Measurements from ENCODE around the gene RCAN2.

Gene RCAN2

DNA sequence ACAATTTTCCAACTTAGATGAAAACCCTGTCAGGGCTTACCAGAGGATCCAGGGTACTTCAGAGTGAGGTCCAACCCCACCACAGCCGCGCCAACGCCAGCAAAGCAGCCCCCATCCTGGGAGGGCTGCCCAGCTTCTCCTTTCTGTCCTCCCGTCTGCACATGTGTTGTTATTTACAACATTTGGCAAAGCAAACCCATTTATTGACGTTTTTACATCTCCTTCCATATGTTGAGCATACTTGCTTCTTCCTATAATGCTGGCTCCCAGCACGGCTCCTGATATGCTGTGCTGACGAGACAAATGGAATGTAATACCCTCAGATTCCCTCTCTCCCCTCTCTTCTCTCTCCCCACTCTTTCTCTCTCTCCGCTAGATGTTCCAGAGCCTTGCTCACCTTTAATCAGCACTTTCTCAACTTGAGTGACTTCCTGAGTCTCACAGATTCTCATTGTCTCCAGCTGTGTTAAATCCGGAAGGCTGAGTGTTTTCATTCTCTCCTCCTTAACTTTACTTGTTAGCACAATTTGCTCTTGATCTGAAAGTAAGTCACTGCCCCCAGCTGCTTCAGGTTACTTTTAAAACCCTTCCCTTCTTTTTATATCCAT, 22.7 kb downstream of the RCAN2 start:
- no peak overlapping the region for H3K27ac ChIP-seq (ENCODE audit: low read depth in 2 of 2, low read length in 2 of 2)
- no peak overlapping the region for H3K4me3 ChIP-seq (ENCODE audit: low read length in 2 of 2)
- no peaks in the 10 kb centered on the region for H3K4me1 ChIP-seq (ENCODE audit: control insufficient read depth in 2 of 2, insufficient read depth in 2 of 2, low read length in 2 of 2)
- H3K36me3 ChIP-seq (ENCODE audit: control insufficient read depth in 2 of 2, insufficient read depth in 2 of 2, low read length in 2 of 2): no peaks in the 10 kb centered on the region
- no peaks in the 10 kb centered on the region for H3K27me3 ChIP-seq (ENCODE audit: control insufficient read depth in 2 of 2, insufficient read depth in 2 of 2, low read length in 2 of 2)
- no peaks in the 10 kb centered on the region for H3K9me3 ChIP-seq (ENCODE audit: control insufficient read depth in 2 of 2, low read length in 2 of 2)
- H3K9ac ChIP-seq (ENCODE audit: low read depth in 1 of 2, low read length in 2 of 2): no peak overlapping the region

DNA sequence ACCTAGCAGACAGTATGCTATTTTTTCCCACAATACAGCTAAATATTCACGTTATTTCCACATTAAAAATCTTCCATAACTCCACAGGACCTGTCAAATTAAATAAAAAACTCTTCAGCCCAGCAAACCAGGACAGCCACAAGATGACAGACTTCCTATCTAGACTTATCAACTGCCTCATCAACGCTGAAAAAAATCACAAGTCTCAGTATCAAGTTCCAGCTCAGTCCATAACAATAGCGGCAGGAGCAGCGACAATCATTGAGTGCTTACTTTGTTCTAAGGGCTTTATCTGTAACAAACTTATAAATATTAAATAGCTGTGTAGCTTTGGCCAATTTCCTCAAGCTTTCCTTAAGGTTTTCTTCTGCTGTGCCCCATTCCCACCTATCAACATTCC, 24.7 kb downstream of the RCAN2 start:
- H3K4me1 ChIP-seq (ENCODE audit: control insufficient read depth in 2 of 2, insufficient read depth in 2 of 2, low read length in 2 of 2): no peaks in the 10 kb centered on the region
- H3K27ac ChIP-seq (ENCODE audit: low read depth in 2 of 2, low read length in 2 of 2): no peak overlapping the region
- H3K9ac ChIP-seq (ENCODE audit: low read depth in 1 of 2, low read length in 2 of 2): no peak overlapping the region
- no peaks in the 10 kb centered on the region for H3K27me3 ChIP-seq (ENCODE audit: control insufficient read depth in 2 of 2, insufficient read depth in 2 of 2, low read length in 2 of 2)
- H3K36me3 ChIP-seq (ENCODE audit: control insufficient read depth in 2 of 2, insufficient read depth in 2 of 2, low read length in 2 of 2): no peaks in the 10 kb centered on the region
- no peak overlapping the region for H3K4me3 ChIP-seq (ENCODE audit: low read length in 2 of 2)
- no peaks in the 10 kb centered on the region for H3K9me3 ChIP-seq (ENCODE audit: control insufficient read depth in 2 of 2, low read length in 2 of 2)

DNA sequence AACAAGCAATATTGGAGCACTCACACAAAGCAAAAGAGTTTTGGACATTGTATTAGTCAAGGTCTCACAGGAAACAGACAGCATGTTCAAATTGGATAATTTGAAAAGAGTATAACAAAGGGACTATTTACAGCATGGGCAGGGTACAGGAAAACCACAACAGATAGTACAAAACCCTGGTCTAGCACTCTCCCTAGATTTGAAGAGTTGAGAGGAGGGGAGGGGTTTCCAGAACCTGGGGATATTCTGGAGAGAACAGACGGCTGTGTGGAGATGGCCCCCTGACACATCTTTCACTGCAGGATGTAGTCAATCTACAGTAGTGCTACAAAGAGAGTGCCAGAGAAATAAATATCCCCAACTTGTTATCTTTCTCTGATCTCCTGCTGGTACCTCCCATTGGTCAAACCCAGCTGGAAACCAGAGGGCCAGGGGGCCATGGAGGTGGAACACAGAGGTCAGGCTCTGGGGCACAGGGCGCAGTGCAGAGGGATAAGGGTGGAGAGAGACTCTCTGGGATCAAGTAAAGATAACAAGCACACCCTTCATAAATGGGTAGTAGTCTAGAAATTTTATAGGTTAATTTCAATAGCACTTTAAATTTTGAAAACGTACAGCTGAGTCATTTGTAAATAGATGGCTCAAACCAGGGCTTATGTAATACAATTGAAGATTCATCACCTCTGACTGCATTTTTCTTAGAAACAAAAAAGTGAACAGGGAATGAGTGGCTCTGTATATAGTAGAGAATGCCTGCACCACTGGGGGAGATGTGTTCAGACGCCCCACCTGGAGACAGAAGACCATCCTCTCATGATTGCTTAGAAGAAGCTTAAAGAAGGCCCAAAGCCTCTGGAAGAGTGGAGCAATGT, 25.7 kb downstream of the RCAN2 start:
- H3K27me3 ChIP-seq (ENCODE audit: control insufficient read depth in 2 of 2, insufficient read depth in 2 of 2, low read length in 2 of 2): no peaks in the 10 kb centered on the region
- no peaks in the 10 kb centered on the region for H3K4me1 ChIP-seq (ENCODE audit: control insufficient read depth in 2 of 2, insufficient read depth in 2 of 2, low read length in 2 of 2)
- H3K36me3 ChIP-seq (ENCODE audit: control insufficient read depth in 2 of 2, insufficient read depth in 2 of 2, low read length in 2 of 2): no peaks in the 10 kb centered on the region
- H3K27ac ChIP-seq (ENCODE audit: low read depth in 2 of 2, low read length in 2 of 2): no peak overlapping the region
- H3K9ac ChIP-seq (ENCODE audit: low read depth in 1 of 2, low read length in 2 of 2): no peak overlapping the region
- no peak overlapping the region for H3K4me3 ChIP-seq (ENCODE audit: low read length in 2 of 2)
- H3K9me3 ChIP-seq (ENCODE audit: control insufficient read depth in 2 of 2, low read length in 2 of 2): no peaks in the 10 kb centered on the region

DNA sequence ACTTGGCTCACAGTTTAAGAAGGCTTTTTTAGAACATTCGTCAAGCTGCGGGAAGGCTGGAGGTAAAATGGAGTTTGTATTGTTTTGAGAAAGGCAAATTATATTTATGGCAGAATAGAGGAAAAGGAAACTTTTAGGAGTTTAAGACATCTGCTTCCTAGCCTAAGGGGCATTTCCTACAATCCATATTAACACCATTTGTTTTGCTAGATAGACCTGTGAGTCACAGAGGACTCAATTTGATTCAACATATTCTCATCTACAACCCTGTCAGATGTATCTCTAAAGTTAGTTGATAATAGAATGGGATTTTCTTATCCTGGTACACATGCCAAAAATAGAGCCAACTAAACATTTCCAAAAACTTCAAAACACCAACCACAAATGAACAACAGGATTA, 35.0 kb downstream of the RCAN2 start:
- Histone ChIP-seq H3K4me1 (ENCODE audit: control insufficient read depth in 2 of 2, insufficient read depth in 2 of 2, low read length in 2 of 2) (peaks cover 0 to 3% of the 10 kb centered on the region in 2 donors), H3K9ac (ENCODE audit: low read depth in 1 of 2, low read length in 2 of 2) (no peak overlapping the region), H3K27me3 (ENCODE audit: control insufficient read depth in 2 of 2, insufficient read depth in 2 of 2, low read length in 2 of 2) (no peaks in the 10 kb centered on the region), H3K27ac (ENCODE audit: low read depth in 2 of 2, low read length in 2 of 2) (no peak overlapping the region), H3K4me3 (ENCODE audit: low read length in 2 of 2) (no peak overlapping the region), H3K36me3 (ENCODE audit: control insufficient read depth in 2 of 2, insufficient read depth in 2 of 2, low read length in 2 of 2) (no peaks in the 10 kb centered on the region), H3K9me3 (ENCODE audit: control insufficient read depth in 2 of 2, low read length in 2 of 2) (no peaks in the 10 kb centered on the region)

DNA sequence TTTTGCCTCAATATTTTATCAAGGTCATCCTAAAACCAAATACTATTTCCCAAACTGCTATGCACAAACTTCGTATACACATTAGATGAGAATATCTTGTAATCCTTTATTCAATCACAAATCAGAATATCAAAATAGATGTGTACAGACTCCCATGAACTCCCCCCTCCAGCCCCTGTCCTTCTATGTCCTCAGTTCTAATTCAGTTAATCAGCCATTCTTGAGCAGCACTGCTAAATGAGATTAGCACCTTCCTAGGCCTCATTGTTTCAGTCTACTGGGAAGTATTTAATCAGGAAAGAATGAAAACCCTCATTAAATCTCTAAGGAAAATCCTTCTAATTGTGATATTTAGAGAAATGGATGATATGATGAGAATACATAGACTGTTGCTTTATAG, 36.6 kb downstream of the RCAN2 start:
- Histone ChIP-seq H3K4me1 (ENCODE audit: control insufficient read depth in 2 of 2, insufficient read depth in 2 of 2, low read length in 2 of 2) (peaks cover 0 to 3% of the 10 kb centered on the region in 2 donors), H3K27ac (ENCODE audit: low read depth in 2 of 2, low read length in 2 of 2) (no peak overlapping the region), H3K9me3 (ENCODE audit: control insufficient read depth in 2 of 2, low read length in 2 of 2) (no peaks in the 10 kb centered on the region), H3K4me3 (ENCODE audit: low read length in 2 of 2) (no peak overlapping the region), H3K9ac (ENCODE audit: low read depth in 1 of 2, low read length in 2 of 2) (no peak overlapping the region), H3K36me3 (ENCODE audit: control insufficient read depth in 2 of 2, insufficient read depth in 2 of 2, low read length in 2 of 2) (no peaks in the 10 kb centered on the region), H3K27me3 (ENCODE audit: control insufficient read depth in 2 of 2, insufficient read depth in 2 of 2, low read length in 2 of 2) (no peaks in the 10 kb centered on the region)

- Histone ChIP-seq H3K27ac (ENCODE audit: low read depth in 2 of 2, low read length in 2 of 2) (no peak overlapping the region), H3K9ac (ENCODE audit: low read depth in 1 of 2, low read length in 2 of 2) (no peak overlapping the region), H3K36me3 (ENCODE audit: control insufficient read depth in 2 of 2, insufficient read depth in 2 of 2, low read length in 2 of 2) (no peaks in the 10 kb centered on the region), H3K4me1 (ENCODE audit: control insufficient read depth in 2 of 2, insufficient read depth in 2 of 2, low read length in 2 of 2) (peaks cover 0 to 3% of the 10 kb centered on the region in 2 donors), H3K27me3 (ENCODE audit: control insufficient read depth in 2 of 2, insufficient read depth in 2 of 2, low read length in 2 of 2) (no peaks in the 10 kb centered on the region), H3K9me3 (ENCODE audit: control insufficient read depth in 2 of 2, low read length in 2 of 2) (no peaks in the 10 kb centered on the region), H3K4me3 (ENCODE audit: low read length in 2 of 2) (no peak overlapping the region)
These were observed 37.4 kb downstream of the RCAN2 start for GRCh38 chr6:46453741-46454316.

- H3K4me3 ChIP-seq (ENCODE audit: low read length in 2 of 2): no peak overlapping the region
- H3K27ac ChIP-seq (ENCODE audit: low read depth in 2 of 2, low read length in 2 of 2): no peak overlapping the region
- H3K36me3 ChIP-seq (ENCODE audit: control insufficient read depth in 2 of 2, insufficient read depth in 2 of 2, low read length in 2 of 2): no peaks in the 10 kb centered on the region
- peaks cover 0 to 3% of the 10 kb centered on the region in 2 donors for H3K4me1 ChIP-seq (ENCODE audit: control insufficient read depth in 2 of 2, insufficient read depth in 2 of 2, low read length in 2 of 2)
- no peak overlapping the region for H3K9ac ChIP-seq (ENCODE audit: low read depth in 1 of 2, low read length in 2 of 2)
- H3K27me3 ChIP-seq (ENCODE audit: control insufficient read depth in 2 of 2, insufficient read depth in 2 of 2, low read length in 2 of 2): no peaks in the 10 kb centered on the region
- H3K9me3 ChIP-seq (ENCODE audit: control insufficient read depth in 2 of 2, low read length in 2 of 2): no peaks in the 10 kb centered on the region
These were observed 38.0 kb downstream of the RCAN2 start for GRCh38 chr6:46453216-46453615.

- H3K36me3 ChIP-seq (ENCODE audit: control insufficient read depth in 2 of 2, insufficient read depth in 2 of 2, low read length in 2 of 2): no peaks in the 10 kb centered on the region
- H3K4me3 ChIP-seq (ENCODE audit: low read length in 2 of 2): no peak overlapping the region
- H3K4me1 ChIP-seq (ENCODE audit: control insufficient read depth in 2 of 2, insufficient read depth in 2 of 2, low read length in 2 of 2): peaks cover 0 to 3% of the 10 kb centered on the region in 2 donors
- no peak overlapping the region for H3K27ac ChIP-seq (ENCODE audit: low read depth in 2 of 2, low read length in 2 of 2)
- no peaks in the 10 kb centered on the region for H3K27me3 ChIP-seq (ENCODE audit: control insufficient read depth in 2 of 2, insufficient read depth in 2 of 2, low read length in 2 of 2)
- no peak overlapping the region for H3K9ac ChIP-seq (ENCODE audit: low read depth in 1 of 2, low read length in 2 of 2)
- no peaks in the 10 kb centered on the region for H3K9me3 ChIP-seq (ENCODE audit: control insufficient read depth in 2 of 2, low read length in 2 of 2)
These were observed 38.8 kb downstream of the RCAN2 start for GRCh38 chr6:46452312-46452917.

DNA sequence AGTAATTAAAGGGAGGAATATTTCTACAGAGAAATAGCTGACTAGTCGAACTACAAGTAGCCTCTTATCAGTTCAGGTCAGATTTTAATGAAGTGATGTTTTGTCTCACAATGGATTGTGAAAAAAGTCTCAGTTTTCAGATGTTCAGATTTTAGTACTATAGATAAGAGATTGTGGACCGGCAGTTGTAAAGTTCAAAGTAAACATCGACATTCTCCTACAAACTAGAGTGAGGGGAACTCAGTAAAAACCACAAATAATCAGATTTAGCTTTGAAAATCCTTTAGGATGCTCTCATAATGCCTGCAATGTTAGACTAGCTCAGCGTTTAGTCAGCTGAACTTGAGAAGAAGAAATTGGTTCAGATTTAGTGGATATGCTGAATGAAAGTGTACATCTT, 39.9 kb downstream of the RCAN2 start:
- Histone ChIP-seq H3K4me3 (ENCODE audit: low read length in 2 of 2) (no peak overlapping the region), H3K36me3 (ENCODE audit: control insufficient read depth in 2 of 2, insufficient read depth in 2 of 2, low read length in 2 of 2) (no peaks in the 10 kb centered on the region), H3K9me3 (ENCODE audit: control insufficient read depth in 2 of 2, low read length in 2 of 2) (no peaks in the 10 kb centered on the region), H3K27ac (ENCODE audit: low read depth in 2 of 2, low read length in 2 of 2) (no peak overlapping the region), H3K27me3 (ENCODE audit: control insufficient read depth in 2 of 2, insufficient read depth in 2 of 2, low read length in 2 of 2) (no peaks in the 10 kb centered on the region), H3K4me1 (ENCODE audit: control insufficient read depth in 2 of 2, insufficient read depth in 2 of 2, low read length in 2 of 2) (peaks cover 0 to 3% of the 10 kb centered on the region in 2 donors), H3K9ac (ENCODE audit: low read depth in 1 of 2, low read length in 2 of 2) (no peak overlapping the region)

Data from mucosa of rectum (tissue), 2 donors.